ENCODE measurements around the gene GUCD1.

GRCh38 chr22:24543185-24543601, 11.7 kb downstream of the GUCD1 start:
- no peak for TF ChIP-seq CTCF (conservative IDR thresholded peaks at IDR 0.05)
- no peak; the same call in 1 of the 2 replicates for TF ChIP-seq ZFX (IDR thresholded peaks at IDR 0.05)

Data from C4-2B (cell line).